ENCODE data around the gene DLG2. TPM values are rescaled to one million over a fixed set of nuclear protein-coding genes. Genes with fewer than 3 reads are reported as not detected.

The DLG2 gene
- total RNA-seq, 1 donor from 2014 or later: 2.4 TPM

- no peaks in the 10 kb centered on the region for H3K9me3 Mint-ChIP-seq (ENCODE audit: low read depth)
- H3K27ac Mint-ChIP-seq: no peak overlapping the region
- H3K4me1 Mint-ChIP-seq (ENCODE audit: low read depth): peaks cover 4% of the 10 kb centered on the region
- no peaks in the 10 kb centered on the region for H3K27me3 Mint-ChIP-seq
- no peaks in the 10 kb centered on the region for H3K36me3 Mint-ChIP-seq (ENCODE audit: insufficient read depth)
- TF ChIP-seq CTCF (IDR thresholded peaks at IDR 0.05; ENCODE audit: unreplicated experiment): no peak
- no peak for DNase-seq (ENCODE audit: low spot score, unreplicated experiment)
- H3K4me3 Mint-ChIP-seq (ENCODE audit: low read depth): no peak overlapping the region
Observed at GRCh38 chr11:83656796-83657330, 1970.3 kb downstream of the DLG2 start.

- no peaks in the 10 kb centered on the region for H3K27me3 Mint-ChIP-seq
- no peaks in the 10 kb centered on the region for H3K4me1 Mint-ChIP-seq (ENCODE audit: low read depth)
- H3K9me3 Mint-ChIP-seq (ENCODE audit: low read depth): no peaks in the 10 kb centered on the region
- H3K27ac Mint-ChIP-seq: no peak overlapping the region
- no peaks in the 10 kb centered on the region for H3K36me3 Mint-ChIP-seq (ENCODE audit: insufficient read depth)
- no peak overlapping the region for H3K4me3 Mint-ChIP-seq (ENCODE audit: low read depth)
- no peak for DNase-seq (ENCODE audit: low spot score, unreplicated experiment)
- TF ChIP-seq CTCF (IDR thresholded peaks at IDR 0.05; ENCODE audit: unreplicated experiment): no peak
Observed at GRCh38 chr11:83655976-83656375, 1971.2 kb downstream of the DLG2 start.

GRCh38 chr11:83649528-83649855, 1977.7 kb downstream of the DLG2 start:
- Mint-ChIP-seq H3K4me3 (ENCODE audit: low read depth) (no peak overlapping the region), H3K36me3 (ENCODE audit: insufficient read depth) (no peaks in the 10 kb centered on the region), H3K9me3 (ENCODE audit: low read depth) (no peaks in the 10 kb centered on the region), H3K4me1 (ENCODE audit: low read depth) (no peaks in the 10 kb centered on the region), H3K27me3 (peaks cover 3% of the 10 kb centered on the region), H3K27ac (no peak overlapping the region)
- DNase-seq (ENCODE audit: low spot score, unreplicated experiment): no peak
- TF ChIP-seq CTCF (IDR thresholded peaks at IDR 0.05; ENCODE audit: unreplicated experiment): no peak

GRCh38 chr11:83648610-83649527, 1978.3 kb downstream of the DLG2 start:
- no peak for DNase-seq (ENCODE audit: low spot score, unreplicated experiment)
- H3K4me3 Mint-ChIP-seq (ENCODE audit: low read depth): no peak overlapping the region
- no peak overlapping the region for H3K27ac Mint-ChIP-seq

GRCh38 chr11:83645561-83645960, 1981.6 kb downstream of the DLG2 start:
- no peaks in the 10 kb centered on the region for H3K9me3 Mint-ChIP-seq (ENCODE audit: low read depth)
- no peak overlapping the region for H3K4me3 Mint-ChIP-seq (ENCODE audit: low read depth)
- no peaks in the 10 kb centered on the region for H3K4me1 Mint-ChIP-seq (ENCODE audit: low read depth)
- no peak for DNase-seq (ENCODE audit: low spot score, unreplicated experiment)
- no peak for TF ChIP-seq CTCF (IDR thresholded peaks at IDR 0.05; ENCODE audit: unreplicated experiment)
- H3K36me3 Mint-ChIP-seq (ENCODE audit: insufficient read depth): no peaks in the 10 kb centered on the region
- H3K27ac Mint-ChIP-seq: no peak overlapping the region
- H3K27me3 Mint-ChIP-seq: peaks cover 14% of the 10 kb centered on the region

More at GRCh38 chr11:83648610-83649527, 1978.3 kb downstream of the DLG2 start:
- Mint-ChIP-seq H3K9me3 (ENCODE audit: low read depth) (no peaks in the 10 kb centered on the region), H3K4me1 (ENCODE audit: low read depth) (no peaks in the 10 kb centered on the region), H3K27me3 (peaks cover 3% of the 10 kb centered on the region), H3K36me3 (ENCODE audit: insufficient read depth) (no peaks in the 10 kb centered on the region)
- TF ChIP-seq CTCF (IDR thresholded peaks at IDR 0.05; ENCODE audit: unreplicated experiment): no peak
